ENCODE measurements around the gene MIA2. TPM values are rescaled to one million over a fixed set of nuclear protein-coding genes. Genes with fewer than 3 reads are reported as not detected.
"Not testable (repeated sequence)": the region's sequence is repeated elsewhere in the genome, so short reads cannot be mapped to it uniquely, and the experiment has no call there.

MIA2 gene
- total RNA-seq, 2 donors from 2014 or later: 16.9 to 20.2 TPM

DNA sequence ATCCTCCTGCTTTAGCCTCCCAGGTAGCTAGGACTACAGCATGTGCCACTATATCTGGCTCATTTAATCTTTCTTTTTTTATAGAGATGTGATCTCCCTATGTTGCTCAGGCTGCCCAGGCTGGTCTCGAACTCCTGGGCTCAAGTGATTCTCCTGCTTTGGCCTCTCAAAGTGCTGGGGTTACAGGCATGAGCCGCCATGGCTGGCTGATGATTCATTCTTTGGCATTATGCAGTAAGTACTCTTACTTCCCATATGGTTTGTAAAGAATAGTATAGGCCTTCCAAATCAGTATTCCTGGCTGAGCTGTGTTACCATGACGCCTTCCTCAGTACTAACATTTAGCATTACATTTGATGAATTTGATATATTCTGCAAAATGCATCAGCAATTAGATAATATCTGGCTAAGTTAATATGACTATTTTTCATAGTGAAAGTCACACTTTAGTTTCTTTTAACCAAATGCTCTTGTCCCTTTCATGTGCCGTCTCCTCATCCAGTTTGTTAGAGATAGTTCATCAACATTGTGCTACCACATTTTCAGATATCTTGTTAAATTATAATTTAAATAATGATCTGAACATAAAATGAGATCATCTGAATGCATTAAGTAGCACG, 3.2 kb upstream of the MIA2 start:
- intact Hi-C loops (cut with DNase I): no loop called here
- no peak for DNase-seq
- no peak for ATAC-seq

DNA sequence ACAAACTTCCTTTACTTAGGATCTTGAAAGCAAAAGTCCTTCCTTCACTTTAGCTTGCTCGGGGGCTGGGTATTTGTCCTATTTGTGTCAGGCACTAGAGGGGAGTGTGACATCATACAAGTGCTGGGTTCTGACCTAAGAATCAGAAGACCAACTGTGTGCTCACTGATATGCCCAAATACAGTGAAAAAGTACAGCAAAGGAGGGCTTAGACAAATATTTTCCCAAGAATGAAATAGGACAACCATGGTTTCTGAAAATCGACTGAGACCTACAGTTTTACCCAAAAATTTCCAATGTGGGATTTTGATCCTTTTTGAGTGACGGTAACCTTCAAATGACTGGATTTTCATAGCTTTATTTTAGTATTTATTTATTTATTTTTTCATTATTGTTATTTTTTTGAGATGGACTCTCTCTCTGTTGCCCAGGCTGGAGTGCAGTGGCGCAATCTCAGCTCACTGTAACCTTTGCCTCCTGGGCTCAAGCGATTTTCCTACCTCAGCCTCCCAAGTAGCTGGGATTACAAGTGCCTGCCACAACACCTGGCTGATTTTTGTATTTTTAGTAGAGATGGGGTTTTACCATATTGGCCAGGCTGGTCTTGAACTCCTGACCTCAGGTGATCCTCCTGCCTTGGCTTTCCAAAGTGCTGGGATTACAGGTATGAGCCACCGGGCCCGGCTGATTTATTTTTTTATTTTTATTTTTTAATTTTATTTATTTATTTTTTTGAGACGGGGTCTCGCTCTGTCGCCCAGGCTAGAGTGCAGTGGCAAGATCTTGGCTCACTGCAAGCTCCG, 1.8 kb upstream of the MIA2 start:
- peak in 1 of 2 donors; percentile 53 for ATAC-seq

DNA sequence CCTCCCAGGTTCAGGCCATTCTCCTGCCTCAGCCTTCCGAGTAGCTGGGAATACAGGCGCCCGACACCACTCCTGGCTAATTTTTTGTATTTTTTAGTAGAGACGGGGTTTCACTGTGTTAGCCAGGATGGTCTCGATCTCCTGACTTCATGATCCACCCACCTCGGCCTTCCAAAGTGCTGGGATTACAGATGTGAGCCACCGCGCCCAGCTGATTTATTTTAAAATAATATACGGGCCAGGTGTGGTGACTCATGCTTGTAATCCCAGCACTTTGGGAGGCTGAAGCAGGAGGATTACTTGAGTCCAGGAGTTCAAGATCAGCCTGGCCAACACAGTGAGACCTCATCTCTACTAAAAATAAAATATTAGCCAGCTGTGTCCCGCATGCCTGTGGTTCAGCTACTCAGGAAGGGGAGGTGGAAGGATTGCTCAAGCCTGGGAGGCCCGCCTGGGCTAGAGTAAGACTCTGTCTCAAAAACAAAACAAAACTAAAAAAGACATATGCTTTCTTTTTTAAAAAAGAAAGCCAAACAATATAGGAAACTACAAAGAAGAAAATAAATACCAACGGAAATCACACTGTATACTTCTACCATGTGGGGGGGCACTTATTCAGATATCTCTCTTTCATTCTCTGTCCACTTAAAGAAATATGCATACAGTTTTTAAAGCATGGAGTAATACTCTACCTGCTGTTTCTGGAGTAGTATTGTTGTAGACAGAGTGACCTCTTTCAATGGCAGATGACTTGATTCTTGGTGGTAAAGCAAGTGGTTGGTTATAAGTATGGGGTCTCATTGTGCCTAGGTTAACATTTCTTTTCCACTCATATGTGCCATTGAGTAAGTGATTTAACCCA, 930 bp upstream of the MIA2 start:
- DNase-seq (no peak), ATAC-seq (peak in 1 of 2 donors; percentile 30)
- intact Hi-C loops (cut with DNase I): no loop called here

More for the DNA sequence above, 1.8 kb upstream of the MIA2 start:
- DNase-seq; intact Hi-C loops (cut with DNase I): not testable (repeated sequence)

DNA sequence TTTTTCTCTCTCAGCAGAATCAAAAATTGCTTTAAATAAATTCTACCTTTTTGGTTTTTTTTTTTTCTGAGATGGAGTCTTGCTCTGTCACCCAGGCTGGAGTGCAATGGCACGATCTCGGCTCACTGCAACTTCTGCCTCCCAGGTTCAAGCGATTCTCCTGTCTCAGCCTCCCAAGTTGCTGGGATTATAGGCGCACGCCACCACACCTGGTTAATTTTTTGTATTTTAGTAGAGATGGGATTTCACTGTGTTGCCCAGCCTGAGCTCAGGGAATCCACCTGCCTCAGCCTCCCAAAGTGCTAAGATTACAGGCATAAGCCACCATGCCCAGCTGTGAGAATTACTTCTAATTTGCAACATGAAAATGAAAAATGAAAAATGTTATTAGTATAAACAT, 1.3 kb downstream of the MIA2 start:
- intact Hi-C loops (cut with DNase I); ATAC-seq; DNase-seq: not testable (repeated sequence)

DNA sequence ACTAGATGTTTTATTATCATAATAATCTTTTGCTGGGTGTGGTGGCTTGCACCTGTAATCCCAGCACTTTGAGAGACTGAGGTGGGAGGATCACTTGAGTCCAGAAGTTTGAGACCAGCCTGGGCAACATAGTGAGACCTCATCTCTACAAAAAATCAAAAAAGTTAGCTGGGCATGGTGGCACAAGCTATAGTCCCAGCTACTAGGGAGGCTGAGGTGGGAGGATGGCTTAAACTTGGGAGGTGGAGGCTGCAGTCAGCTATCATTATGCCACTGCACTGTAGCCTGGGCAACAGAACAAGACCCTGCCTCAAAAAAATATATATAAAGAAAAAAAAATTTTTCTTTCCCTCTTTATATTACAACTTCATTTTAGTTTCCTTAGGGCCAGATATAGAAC, 1.8 kb downstream of the MIA2 start:
- DNase-seq; intact Hi-C loops (cut with DNase I); ATAC-seq: not testable (repeated sequence)

DNA sequence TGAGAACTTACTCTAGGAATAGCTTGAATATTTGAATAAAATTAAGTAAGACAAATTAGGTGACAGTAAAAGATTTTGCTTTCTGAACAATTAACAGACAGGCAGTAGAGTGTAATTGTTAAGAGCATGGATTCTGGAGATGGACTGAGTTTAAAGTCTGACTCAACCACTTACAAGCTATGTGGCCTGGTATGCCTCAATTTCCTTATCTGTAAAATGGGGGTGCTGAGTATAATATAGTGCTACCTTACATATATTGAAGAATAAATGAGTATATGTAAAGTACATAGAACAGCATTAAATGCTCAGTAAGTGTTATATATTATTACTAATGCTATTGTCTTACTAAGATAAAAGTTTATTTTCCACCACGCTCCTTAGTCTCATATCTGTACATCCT, 7.1 kb downstream of the MIA2 start:
- intact Hi-C loops (cut with DNase I): no loop called here
- DNase-seq (no peak), ATAC-seq (no peak)

DNA sequence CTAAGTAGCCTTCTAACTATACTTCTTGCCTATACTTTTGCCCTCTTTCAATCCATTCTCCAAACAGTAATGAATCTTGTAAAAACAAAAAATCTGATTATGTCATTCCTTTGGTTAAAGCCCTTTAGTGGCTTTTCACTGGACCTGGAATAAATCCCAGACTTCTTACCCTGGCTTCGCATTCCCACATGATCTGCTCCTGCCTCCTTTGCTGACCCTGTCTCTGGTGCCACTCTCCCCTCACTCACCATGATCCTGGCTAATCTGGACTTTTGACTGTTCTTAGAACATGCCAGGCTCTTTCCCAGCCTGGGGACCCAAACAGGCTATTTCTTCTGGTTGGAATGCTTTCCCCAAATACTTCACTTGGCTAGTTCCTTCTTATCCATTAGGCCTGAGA, 7.9 kb downstream of the MIA2 start:
- DNase-seq: no peak
- ATAC-seq: no peak
- intact Hi-C loops (cut with DNase I): no loop called here

DNA sequence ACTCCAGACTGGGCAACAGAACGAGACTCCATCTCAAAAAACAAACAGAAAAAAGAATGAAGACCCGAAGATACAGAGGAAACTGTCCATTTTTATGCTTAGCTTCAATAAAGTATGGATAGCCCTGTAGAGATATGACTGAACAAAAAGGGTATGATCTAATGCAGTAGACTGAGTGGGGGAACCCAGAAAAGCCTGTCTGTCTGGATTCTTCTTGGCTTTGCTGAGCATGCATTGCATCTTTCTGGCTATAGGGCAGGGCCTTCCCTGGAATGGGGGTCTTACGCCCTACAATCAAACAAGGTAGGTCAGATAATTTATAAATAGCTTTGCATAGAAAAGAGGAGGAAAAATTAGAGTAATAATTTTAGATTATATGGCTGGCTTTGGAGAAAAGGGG, 10.1 kb downstream of the MIA2 start:
- intact Hi-C loops (cut with DNase I): no loop called here
- ATAC-seq: no peak
- no peak for DNase-seq

DNA sequence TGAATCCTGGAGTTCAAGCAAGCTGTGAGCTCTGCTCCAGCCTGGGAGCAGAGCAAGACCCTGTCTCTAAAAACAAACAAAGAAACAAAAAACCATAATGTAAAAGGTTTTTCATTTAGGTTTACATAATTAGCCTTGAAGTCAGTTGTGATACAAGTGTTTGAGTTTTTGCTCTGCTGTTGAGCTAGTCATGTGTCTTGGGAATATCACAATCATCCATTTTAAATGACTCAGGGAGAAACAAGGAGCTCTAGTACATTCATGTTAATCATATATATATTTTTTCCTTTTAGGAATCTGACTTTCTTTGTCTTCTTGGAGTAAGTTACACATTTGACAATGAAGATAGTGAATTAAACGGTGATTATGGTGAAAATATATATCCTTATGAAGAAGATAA, 12.9 kb downstream of the MIA2 start:
- ATAC-seq: no peak
- intact Hi-C loops (cut with DNase I): no loop called here
- no peak for DNase-seq

DNA sequence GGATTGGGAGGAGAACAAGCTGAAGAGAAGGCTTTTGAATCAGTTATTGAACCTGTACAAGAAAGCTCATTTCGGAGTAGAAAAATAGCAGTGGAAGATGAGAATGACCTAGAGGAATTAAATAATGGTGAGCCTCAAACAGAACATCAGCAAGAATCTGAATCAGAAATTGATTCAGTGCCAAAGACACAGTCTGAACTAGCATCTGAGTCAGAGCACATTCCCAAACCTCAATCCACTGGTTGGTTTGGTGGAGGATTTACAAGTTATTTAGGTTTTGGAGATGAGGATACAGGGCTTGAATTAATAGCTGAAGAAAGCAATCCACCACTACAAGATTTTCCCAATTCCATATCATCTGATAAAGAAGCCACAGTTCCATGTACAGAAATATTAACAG, 13.5 kb downstream of the MIA2 start:
- DNase-seq (no peak), ATAC-seq (no peak)
- intact Hi-C loops (cut with DNase I): no loop called here

DNA sequence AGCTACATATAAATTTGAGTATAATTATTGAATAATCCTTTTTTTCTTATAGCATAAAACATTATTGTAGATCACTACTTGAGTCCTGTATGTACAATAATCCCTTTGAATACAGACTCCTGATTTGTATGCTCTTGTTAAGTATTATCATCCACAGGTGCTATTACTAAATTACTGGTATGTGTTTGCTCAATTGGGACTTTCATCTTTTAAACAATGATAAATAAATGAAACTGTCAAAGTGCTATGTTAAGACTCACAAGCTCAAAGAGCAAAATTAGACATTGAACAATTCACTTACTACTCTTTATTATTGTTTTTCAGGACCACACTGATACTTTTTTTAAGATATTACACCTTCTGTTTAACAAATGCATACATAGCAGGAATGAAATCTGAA, 17.8 kb downstream of the MIA2 start:
- no peak for ATAC-seq

DNA sequence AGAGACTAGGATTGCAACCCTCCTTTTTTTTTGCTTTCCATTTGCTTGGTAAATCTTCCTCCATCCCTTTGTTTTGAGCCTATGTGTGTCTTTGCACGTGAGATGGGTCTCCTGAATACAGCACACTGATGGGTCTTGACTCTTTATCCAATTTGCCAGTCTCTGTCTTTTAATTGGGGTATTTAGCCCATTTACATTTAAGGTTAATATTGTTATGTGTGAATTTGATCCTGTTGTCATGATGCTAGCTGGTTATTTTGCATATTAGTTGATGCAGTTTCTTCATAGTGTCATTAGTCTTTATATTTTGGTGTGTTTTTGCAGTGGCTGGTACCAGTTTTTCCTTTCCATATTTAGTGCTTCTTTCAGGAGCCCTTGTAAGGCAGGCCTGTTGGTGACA, 23.7 kb downstream of the MIA2 start:
- DNase-seq; intact Hi-C loops (cut with DNase I); ATAC-seq: not testable (repeated sequence)

More for the DNA sequence above, 17.8 kb downstream of the MIA2 start:
- no peak for DNase-seq
- intact Hi-C loops (cut with DNase I): no loop called here

DNA sequence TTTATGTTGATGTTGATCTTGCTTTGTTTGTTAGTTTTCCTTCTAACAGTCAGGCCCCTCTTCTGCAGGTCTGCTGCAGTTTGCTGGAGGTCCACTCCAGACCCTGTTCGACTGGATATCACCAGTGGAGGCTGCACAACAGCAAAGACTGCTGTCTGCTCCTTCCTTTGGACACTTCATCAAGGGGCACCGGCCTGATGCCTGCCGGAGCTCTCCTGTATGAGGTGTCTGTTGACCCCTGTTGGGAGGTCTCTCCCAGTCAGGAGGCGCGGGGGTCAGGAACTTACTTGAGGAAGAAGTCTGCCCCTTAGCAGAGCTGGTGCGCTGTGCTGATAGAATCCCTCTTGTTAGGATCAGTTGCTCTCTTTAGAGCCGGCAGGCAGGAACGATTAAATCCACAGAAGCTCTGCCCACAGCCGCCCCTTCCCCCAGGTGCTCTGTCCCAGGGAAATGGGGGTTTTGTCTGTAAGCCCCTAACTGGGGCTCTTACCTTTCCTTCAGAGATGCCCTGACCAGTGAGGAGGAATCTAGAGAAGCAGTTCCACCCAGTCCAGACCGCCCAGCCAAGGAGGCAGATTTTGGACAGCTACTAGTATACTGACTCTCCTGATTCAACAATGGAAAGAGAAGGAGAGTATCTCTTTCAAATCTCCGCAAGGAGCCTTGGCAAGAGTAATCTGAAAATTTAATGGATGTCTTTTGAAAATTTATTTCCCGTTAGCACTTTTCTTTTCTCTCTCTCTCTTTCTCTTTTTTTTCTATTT, 25.2 kb downstream of the MIA2 start:
- ATAC-seq (no peak), DNase-seq (no peak)
- intact Hi-C loops (cut with DNase I): no loop called here

DNA sequence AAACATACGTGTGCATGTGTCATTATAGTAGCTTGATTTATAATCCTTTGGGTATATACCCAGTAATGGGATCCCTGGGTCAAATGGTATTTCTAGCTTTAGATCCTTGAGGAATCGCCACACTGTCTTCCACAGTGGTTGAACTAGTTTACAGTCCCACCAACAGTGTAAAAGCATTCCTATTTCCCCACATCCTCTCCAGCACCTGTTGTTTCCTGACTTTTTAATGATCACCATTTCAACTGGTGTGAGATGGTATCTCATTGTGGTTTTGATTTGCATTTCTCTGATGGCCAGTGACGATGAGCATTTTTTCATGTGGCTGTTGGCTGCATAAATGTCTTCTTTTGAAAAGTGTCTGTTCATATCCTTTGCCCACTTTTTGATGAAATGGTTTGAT, 26.4 kb downstream of the MIA2 start:
- intact Hi-C loops (cut with DNase I): not testable (repeated sequence)

DNA sequence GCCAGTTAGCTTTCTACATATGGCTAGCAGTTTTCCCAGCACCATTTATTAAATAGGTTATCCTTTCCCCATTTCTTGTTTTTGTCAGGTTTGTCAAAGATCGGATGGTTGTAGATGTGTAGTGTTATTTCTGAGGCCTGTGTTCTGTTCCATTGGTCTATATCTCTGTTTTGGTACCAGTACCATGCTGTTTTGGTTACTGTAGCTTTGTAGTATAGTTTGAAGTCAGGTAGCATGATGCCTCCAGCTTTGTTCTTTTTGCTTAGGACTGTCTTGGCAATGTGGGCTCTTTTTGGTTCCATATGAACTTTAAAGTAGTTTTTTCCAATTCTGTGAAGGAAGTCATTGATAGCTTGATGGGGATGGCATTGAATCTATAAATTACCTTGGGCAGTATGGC, 28.5 kb downstream of the MIA2 start:
- ATAC-seq; DNase-seq; intact Hi-C loops (cut with DNase I): not testable (repeated sequence)

More for the DNA sequence above, 26.4 kb downstream of the MIA2 start:
- ATAC-seq, DNase-seq: not testable (repeated sequence)

DNA sequence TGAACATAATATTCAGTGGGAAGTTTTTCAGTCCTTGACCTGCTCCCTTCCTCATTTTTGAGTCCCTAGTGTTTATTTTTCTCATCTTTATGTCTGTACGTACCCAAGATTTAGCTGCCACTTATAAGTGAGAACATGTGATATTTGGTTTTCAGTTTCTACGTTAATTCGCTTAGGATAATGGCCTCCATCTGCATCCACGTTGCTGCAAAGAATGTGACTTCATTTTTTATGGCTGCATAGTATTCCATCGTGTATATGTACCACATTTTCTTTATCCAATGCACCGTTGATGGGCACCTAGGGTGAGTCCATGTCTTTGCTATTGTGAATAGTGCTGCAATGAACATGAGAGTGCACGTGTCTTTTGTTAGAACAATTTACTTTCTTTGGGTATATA, 30.3 kb downstream of the MIA2 start:
- ATAC-seq: no peak

DNA sequence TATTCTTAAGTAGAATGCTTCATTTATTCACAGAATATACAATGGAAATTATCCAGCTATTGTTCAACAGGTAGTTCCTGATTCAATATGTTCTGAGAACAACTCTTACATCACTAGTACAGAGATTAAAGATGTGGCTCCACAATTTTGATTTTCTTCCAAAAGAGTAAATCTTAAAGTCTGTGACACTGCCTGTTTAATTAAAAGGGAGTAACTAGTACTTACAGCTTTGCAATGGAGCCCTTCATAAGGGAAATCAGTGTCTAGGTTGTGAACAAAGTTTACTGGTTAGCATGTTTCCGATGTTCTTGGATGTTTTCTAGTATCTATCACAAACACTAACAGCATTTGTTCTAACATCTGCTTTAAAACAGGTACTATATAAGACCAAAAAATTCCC, 30.8 kb downstream of the MIA2 start:
- no peak for ATAC-seq
- intact Hi-C loops (cut with DNase I): no loop called here
- no peak for DNase-seq

More for the DNA sequence above, 30.3 kb downstream of the MIA2 start:
- intact Hi-C loops (cut with DNase I): no loop called here
- DNase-seq: no peak

DNA sequence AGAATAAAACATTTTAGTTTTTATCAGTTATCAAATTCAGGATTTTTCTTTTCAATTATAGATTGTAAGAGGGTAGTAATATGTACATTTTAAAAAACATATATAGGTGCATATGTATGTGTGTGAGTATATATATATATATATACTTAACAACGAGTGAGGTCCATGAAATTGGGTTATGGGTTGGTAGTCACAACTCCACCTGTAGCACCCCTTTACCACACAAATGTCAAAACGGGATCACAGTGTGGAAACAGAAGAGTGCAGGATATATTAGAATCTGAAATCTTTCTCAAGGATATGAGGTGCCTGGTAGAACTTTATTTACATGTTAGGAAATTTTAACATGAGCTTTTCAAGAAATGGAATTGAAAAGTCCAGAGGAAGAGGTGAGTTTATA, 31.3 kb downstream of the MIA2 start:
- DNase-seq (no peak), ATAC-seq (no peak)
- intact Hi-C loops (cut with DNase I): loop anchor here in 1 of 2 donors (5.0 kb wide), 1 partner anchor 167 kb away; the partner anchor contains the start of gene FBXO33
